ENCODE data around the gene SMAD3. TPM values are rescaled to one million over a fixed set of nuclear protein-coding genes. Genes with fewer than 3 reads are reported as not detected.

Gene SMAD3
- total and polyA plus RNA-seq, 4 donors = 4.0 to 12.2 (median 5.5) TPM

DNA sequence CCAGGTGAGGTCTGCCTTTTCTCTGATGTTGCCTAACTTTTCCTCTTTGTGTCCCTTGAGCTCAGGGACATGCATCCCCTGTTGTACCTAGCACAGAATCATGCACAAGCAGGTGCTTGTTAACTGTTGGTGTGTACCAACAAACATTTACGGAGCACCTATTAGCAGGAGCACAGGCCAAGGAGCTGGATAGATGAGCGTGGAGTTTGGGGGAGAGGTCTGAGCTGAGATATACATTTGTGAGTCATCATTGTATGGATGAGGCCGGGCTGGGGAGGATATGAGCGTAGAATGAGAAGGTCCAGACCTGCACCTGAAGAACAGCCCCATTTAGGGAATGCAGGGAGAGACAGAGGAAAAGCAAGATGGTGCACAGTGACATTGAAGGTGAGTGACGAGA lies 53.4 kb downstream of the SMAD3 start:
- H3K4me1 ChIP-seq (ENCODE audit: control insufficient read depth in 4 of 4, insufficient read depth in 4 of 4, low read length in 3 of 4) = peaks cover 12 to 50% (median 40%) of the 10 kb centered on the region in 4 donors
- no peak overlapping the region for H3K9ac ChIP-seq (ENCODE audit: low read depth in 1 of 2, low read length in 2 of 2)
- TF ChIP-seq EGR1 (IDR thresholded peaks at IDR 0.05; ENCODE audit: low read depth in 2 of 2) (no peak), SP1 (IDR thresholded peaks at IDR 0.05) (no peak), FOXA2 (IDR thresholded peaks at IDR 0.05) (no peak)
- TF ChIP-seq, protein P1, sequence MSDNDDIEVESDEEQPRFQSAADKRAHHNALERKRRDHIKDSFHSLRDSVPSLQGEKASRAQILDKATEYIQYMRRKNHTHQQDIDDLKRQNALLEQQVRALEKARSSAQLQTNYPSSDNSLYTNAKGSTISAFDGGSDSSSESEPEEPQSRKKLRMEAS (IDR thresholded peaks at IDR 0.05) = no peak
- TF ChIP-seq, protein P2, sequence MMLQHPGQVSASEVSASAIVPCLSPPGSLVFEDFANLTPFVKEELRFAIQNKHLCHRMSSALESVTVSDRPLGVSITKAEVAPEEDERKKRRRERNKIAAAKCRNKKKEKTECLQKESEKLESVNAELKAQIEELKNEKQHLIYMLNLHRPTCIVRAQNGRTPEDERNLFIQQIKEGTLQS (IDR thresholded peaks at IDR 0.05) = no peak
- TF ChIP-seq, protein P3, sequence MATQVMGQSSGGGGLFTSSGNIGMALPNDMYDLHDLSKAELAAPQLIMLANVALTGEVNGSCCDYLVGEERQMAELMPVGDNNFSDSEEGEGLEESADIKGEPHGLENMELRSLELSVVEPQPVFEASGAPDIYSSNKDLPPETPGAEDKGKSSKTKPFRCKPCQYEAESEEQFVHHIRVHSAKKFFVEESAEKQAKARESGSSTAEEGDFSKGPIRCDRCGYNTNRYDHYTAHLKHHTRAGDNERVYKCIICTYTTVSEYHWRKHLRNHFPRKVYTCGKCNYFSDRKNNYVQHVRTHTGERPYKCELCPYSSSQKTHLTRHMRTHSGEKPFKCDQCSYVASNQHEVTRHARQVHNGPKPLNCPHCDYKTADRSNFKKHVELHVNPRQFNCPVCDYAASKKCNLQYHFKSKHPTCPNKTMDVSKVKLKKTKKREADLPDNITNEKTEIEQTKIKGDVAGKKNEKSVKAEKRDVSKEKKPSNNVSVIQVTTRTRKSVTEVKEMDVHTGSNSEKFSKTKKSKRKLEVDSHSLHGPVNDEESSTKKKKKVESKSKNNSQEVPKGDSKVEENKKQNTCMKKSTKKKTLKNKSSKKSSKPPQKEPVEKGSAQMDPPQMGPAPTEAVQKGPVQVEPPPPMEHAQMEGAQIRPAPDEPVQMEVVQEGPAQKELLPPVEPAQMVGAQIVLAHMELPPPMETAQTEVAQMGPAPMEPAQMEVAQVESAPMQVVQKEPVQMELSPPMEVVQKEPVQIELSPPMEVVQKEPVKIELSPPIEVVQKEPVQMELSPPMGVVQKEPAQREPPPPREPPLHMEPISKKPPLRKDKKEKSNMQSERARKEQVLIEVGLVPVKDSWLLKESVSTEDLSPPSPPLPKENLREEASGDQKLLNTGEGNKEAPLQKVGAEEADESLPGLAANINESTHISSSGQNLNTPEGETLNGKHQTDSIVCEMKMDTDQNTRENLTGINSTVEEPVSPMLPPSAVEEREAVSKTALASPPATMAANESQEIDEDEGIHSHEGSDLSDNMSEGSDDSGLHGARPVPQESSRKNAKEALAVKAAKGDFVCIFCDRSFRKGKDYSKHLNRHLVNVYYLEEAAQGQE (IDR thresholded peaks at IDR 0.05) = no peak
- H3K27me3 ChIP-seq (ENCODE audit: control insufficient read depth in 4 of 4, insufficient read depth in 4 of 4, low read length in 3 of 4) = no peaks in the 10 kb centered on the region
- H3K36me3 ChIP-seq (ENCODE audit: control insufficient read depth in 4 of 4, insufficient read depth in 3 of 4, low read depth in 1 of 4, low read length in 3 of 4) = no peaks in the 10 kb centered on the region
- 99% methylated on average over 5 of the region's 5 CpGs for WGBS
- no peak overlapping the region for H3K27ac ChIP-seq (ENCODE audit: low read depth in 1 of 2, low read length in 2 of 2)
- no peak overlapping the region for H3K4me3 ChIP-seq (ENCODE audit: low read depth in 1 of 3, low read length in 3 of 3)
- no peak for DNase-seq (ENCODE audit: low spot score)
- H3K9me3 ChIP-seq (ENCODE audit: control insufficient read depth in 4 of 4, low read length in 3 of 4) = no peaks in the 10 kb centered on the region

DNA sequence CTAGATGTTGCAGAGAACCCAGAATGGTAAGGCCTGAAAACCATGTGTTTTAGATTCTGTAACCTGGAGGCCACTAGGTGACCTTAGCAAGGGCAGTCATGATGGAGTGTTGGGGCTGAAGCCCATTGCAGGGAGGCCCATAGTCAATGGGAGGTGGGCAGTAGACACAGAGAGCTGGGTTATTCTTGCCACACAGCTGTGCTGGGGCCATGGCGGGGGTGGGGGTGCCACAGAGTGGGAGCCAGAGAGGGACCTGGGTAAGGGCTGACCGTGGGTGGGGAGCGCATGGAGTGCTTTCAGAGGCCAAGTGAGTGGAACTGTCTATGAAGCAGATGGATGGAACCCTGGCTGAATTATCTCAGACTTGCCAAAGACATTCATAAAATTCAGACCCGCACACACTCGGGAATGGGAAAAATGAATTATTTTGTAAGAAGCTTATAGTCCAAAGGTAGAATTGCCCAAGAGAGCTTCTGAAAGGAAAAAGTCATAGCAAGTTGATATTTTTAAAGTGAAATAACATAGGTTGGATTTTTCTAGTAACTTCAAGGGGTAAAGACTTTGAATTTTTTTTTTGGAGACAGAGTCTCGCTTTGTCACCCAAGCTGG lies 53.9 kb downstream of the SMAD3 start:
- Histone ChIP-seq H3K9ac (ENCODE audit: low read depth in 1 of 2, low read length in 2 of 2) (no peak overlapping the region), H3K4me1 (ENCODE audit: control insufficient read depth in 4 of 4, insufficient read depth in 4 of 4, low read length in 3 of 4) (peaks cover 13 to 50% (median 39%) of the 10 kb centered on the region in 4 donors), H3K9me3 (ENCODE audit: control insufficient read depth in 4 of 4, low read length in 3 of 4) (no peaks in the 10 kb centered on the region), H3K27me3 (ENCODE audit: control insufficient read depth in 4 of 4, insufficient read depth in 4 of 4, low read length in 3 of 4) (no peaks in the 10 kb centered on the region), H3K36me3 (ENCODE audit: control insufficient read depth in 4 of 4, insufficient read depth in 3 of 4, low read depth in 1 of 4, low read length in 3 of 4) (no peaks in the 10 kb centered on the region), H3K4me3 (ENCODE audit: low read depth in 1 of 3, low read length in 3 of 3) (no peak overlapping the region), H3K27ac (ENCODE audit: low read depth in 1 of 2, low read length in 2 of 2) (no peak overlapping the region)
- no peak for DNase-seq (ENCODE audit: low spot score)
- no peak for TF ChIP-seq GABPA (IDR thresholded peaks at IDR 0.05 in 1 of 2, conservative IDR thresholded peaks at IDR 0.05 in 1 of 2)
- TF ChIP-seq, protein P3 (IDR thresholded peaks at IDR 0.05) = no peak
- TF ChIP-seq, protein P4, sequence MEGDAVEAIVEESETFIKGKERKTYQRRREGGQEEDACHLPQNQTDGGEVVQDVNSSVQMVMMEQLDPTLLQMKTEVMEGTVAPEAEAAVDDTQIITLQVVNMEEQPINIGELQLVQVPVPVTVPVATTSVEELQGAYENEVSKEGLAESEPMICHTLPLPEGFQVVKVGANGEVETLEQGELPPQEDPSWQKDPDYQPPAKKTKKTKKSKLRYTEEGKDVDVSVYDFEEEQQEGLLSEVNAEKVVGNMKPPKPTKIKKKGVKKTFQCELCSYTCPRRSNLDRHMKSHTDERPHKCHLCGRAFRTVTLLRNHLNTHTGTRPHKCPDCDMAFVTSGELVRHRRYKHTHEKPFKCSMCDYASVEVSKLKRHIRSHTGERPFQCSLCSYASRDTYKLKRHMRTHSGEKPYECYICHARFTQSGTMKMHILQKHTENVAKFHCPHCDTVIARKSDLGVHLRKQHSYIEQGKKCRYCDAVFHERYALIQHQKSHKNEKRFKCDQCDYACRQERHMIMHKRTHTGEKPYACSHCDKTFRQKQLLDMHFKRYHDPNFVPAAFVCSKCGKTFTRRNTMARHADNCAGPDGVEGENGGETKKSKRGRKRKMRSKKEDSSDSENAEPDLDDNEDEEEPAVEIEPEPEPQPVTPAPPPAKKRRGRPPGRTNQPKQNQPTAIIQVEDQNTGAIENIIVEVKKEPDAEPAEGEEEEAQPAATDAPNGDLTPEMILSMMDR (IDR thresholded peaks at IDR 0.05; ENCODE audit: low read depth, low read length, missing input control) = no peak
- no peak for TF ChIP-seq EGR1 (IDR thresholded peaks at IDR 0.05; ENCODE audit: low read depth in 2 of 2)
- TF ChIP-seq HNF4A (conservative IDR thresholded peaks at IDR 0.05) = peak in 1 of 2 donors; percentile 55
- no peak for TF ChIP-seq HNF4G (IDR thresholded peaks at IDR 0.05)
- TF ChIP-seq SP1 (IDR thresholded peaks at IDR 0.05) = no peak
- TF ChIP-seq TAF1 (conservative IDR thresholded peaks at IDR 0.05) = no peak
- WGBS = 77% methylated on average over 6 of the region's 6 CpGs

Data from liver (tissue), 9 donors.